Measurements from ENCODE around the gene CLIP1.
"Not testable (repeated sequence)": the region's sequence is repeated elsewhere in the genome, so short reads cannot be mapped to it uniquely, and the experiment has no call there.

GRCh38 chr12:122469856-122470255 lies 47.4 kb upstream of the CLIP1 start:
- not testable (repeated sequence) for TF ChIP-seq TAF1 (IDR thresholded peaks at IDR 0.05; ENCODE audit: borderline replicate concordance, low read depth, low read length); EZH2phosphoT487 (IDR thresholded peaks at IDR 0.05; ENCODE audit: borderline replicate concordance, low read depth); CTCF (IDR thresholded peaks at IDR 0.05); EP300 (IDR thresholded peaks at IDR 0.05; ENCODE audit: borderline replicate concordance in 1 of 2, low read depth in 1 of 2, low read length in 1 of 2); RAD21 (IDR thresholded peaks at IDR 0.05; ENCODE audit: low read length); JUND (IDR thresholded peaks at IDR 0.05); MXI1 (IDR thresholded peaks at IDR 0.05; ENCODE audit: low read depth, low read length); SMC3 (IDR thresholded peaks at IDR 0.05; ENCODE audit: low read depth, low read length); POLR2AphosphoS5 (IDR thresholded peaks at IDR 0.05; ENCODE audit: low read depth, low read length); RCOR1 (IDR thresholded peaks at IDR 0.05; ENCODE audit: low read length); FOXM1 (IDR thresholded peaks at IDR 0.05; ENCODE audit: low read depth); ZBTB33 (IDR thresholded peaks at IDR 0.05; ENCODE audit: borderline replicate concordance, low read depth)
